Measurements from ENCODE around the gene TRIM65.

The TRIM65 gene

DNA sequence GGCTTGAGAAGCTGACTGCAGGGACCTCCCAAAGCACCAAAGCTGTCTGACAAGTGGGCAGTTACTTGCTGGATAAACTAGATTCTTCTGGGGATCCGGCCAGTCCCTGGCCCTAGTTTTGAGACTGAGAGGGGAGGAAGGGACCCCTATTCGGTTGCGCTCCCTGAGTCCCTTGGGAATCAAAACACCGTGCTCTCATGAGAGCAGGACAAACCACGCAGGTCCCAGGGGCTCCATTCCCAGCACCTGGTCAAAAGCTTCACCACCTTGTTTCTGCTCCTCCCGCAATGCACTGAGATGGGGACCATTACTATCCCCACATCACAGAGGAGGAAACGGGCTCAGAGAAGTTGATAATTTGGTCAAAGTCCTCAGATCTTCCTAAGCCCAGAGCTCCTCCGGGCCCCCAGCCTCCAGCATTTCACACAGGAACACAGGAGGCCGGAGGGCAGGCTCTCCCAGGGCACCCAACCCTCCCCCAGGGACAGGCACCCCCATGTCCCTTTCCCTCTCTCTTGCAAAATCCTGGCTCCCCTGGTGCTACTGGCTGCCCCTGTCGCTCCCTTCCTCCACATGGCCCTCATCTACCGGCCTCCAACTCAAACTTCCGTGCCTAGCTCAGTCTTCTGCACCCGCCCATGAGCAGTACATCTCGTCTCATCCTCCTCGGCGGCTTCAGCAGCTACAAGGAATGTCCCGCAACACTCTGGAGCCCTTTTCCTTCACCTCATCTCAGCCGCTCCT is 3.3 kb downstream of the TRIM65 start:
- no peaks in the 10 kb centered on the region for H3K27me3 ChIP-seq (ENCODE audit: insufficient read depth, low read depth)
- H3K79me2 ChIP-seq (ENCODE audit: insufficient read depth, low read depth) = peaks cover 28% of the 10 kb centered on the region
- no peaks in the 10 kb centered on the region for H3K36me3 ChIP-seq (ENCODE audit: insufficient read depth)
- H4K20me1 ChIP-seq (ENCODE audit: insufficient read depth) = no peaks in the 10 kb centered on the region
- H3K4me1 ChIP-seq (ENCODE audit: low read depth, poor library complexity, severe bottlenecking) = peaks cover 26% of the 10 kb centered on the region
- no peak overlapping the region for H3K27ac ChIP-seq
- H2AFZ ChIP-seq (ENCODE audit: low read depth) = no peak overlapping the region
- no peak overlapping the region for H3K4me3 ChIP-seq (IDR thresholded peaks at IDR 0.05; ENCODE audit: insufficient read depth, low read depth, low read length)
- no peak overlapping the region for H3K9ac ChIP-seq
- H3K4me2 ChIP-seq = no peak overlapping the region
- TF ChIP-seq, protein P1, sequence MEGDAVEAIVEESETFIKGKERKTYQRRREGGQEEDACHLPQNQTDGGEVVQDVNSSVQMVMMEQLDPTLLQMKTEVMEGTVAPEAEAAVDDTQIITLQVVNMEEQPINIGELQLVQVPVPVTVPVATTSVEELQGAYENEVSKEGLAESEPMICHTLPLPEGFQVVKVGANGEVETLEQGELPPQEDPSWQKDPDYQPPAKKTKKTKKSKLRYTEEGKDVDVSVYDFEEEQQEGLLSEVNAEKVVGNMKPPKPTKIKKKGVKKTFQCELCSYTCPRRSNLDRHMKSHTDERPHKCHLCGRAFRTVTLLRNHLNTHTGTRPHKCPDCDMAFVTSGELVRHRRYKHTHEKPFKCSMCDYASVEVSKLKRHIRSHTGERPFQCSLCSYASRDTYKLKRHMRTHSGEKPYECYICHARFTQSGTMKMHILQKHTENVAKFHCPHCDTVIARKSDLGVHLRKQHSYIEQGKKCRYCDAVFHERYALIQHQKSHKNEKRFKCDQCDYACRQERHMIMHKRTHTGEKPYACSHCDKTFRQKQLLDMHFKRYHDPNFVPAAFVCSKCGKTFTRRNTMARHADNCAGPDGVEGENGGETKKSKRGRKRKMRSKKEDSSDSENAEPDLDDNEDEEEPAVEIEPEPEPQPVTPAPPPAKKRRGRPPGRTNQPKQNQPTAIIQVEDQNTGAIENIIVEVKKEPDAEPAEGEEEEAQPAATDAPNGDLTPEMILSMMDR (conservative IDR thresholded peaks at IDR 0.05; ENCODE audit: low read depth, low read length) = no peak

DNA sequence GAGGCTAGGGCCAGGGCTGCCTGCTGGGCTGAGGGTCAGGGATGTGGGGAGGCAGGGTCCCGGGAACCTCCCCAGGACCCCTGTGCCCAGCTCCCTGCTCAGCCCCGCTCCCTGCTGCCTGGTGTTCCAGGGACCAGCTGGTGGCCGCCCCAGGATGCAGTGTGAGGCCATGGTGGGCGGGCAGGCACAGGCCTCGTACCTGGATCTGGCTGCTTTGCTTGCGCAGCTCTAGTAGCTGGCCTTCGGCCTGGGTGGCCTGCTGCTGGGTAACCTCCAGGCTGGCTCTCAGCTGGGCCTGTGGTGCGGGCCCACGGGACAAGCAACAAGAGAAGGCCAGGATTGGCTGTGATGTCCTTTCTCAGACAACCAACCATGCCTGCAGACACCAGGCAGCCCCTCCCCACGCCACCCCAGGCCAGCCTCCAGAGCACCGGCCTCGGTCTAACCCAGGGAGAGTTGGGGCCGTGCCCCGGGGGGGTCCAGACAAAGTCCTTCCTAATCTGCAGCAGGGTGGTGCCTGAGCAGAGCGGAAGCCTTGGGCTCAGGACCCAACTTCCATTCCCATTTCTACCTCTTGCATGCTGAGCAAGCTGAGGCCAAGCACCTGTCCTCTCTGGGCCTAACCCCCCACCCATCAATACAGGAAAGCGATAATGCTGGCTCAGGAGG is 4.1 kb downstream of the TRIM65 start:
- no peaks in the 10 kb centered on the region for H4K20me1 ChIP-seq (ENCODE audit: insufficient read depth)
- TF ChIP-seq, protein P1 (conservative IDR thresholded peaks at IDR 0.05; ENCODE audit: low read depth, low read length) = no peak
- H3K36me3 ChIP-seq (ENCODE audit: insufficient read depth) = no peaks in the 10 kb centered on the region
- no peak overlapping the region for H3K4me3 ChIP-seq (IDR thresholded peaks at IDR 0.05; ENCODE audit: insufficient read depth, low read depth, low read length)
- H3K27me3 ChIP-seq (ENCODE audit: insufficient read depth, low read depth) = no peaks in the 10 kb centered on the region
- no peak overlapping the region for H3K9ac ChIP-seq
- H3K27ac ChIP-seq = no peak overlapping the region
- H2AFZ ChIP-seq (ENCODE audit: low read depth) = no peak overlapping the region
- peaks cover 28% of the 10 kb centered on the region for H3K79me2 ChIP-seq (ENCODE audit: insufficient read depth, low read depth)
- no peak overlapping the region for H3K4me2 ChIP-seq
- peaks cover 26% of the 10 kb centered on the region for H3K4me1 ChIP-seq (ENCODE audit: low read depth, poor library complexity, severe bottlenecking)

DNA sequence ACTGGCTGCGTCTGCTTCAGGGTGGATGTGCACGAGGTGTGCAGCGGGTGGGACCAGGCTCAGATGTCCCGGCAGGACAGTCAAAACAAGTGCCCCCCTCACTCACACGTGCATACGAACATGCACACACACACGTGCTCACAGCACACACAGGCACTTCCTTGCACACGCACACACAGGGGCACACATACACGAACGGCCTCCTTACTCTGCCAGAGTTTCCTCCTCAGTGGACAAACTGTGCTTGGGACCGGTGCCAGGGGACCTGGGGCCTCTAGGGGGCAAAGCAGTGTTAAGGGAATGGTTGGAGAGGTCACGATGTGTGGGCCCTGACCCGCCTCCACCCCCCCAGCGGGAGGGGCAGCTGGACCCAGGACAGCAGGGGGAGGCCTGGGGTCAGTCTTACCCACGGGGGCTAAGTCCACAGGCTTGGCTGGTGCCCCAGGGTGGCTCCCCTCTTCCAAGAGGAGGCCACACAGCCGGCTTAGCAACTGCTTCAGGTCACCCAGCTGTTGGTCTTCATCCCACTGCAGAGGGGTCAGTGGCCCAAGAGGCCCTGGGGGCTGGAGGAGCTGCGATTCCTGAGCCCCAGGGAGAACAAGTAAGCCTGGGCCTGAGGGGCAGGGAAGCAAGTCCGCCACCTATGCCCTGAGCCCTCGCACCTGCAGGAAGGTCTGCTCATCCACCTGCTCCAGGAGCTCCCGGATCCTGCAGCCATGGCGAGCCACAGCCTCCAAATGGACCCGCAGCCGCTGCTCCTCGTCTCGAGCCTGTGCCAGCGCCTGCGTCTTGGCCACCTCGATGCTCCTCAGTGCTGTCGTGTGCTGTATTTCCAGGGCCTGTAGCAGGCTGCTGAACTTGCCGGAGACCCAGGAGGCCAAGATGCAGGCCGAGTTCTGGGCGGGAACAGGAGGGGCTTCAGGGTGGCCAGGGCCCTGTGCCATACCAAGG is 4.9 kb downstream of the TRIM65 start:
- Histone ChIP-seq H3K4me3 (IDR thresholded peaks at IDR 0.05; ENCODE audit: insufficient read depth, low read depth, low read length) (no peak overlapping the region), H3K4me1 (ENCODE audit: low read depth, poor library complexity, severe bottlenecking) (peaks cover 20% of the 10 kb centered on the region), H4K20me1 (ENCODE audit: insufficient read depth) (no peaks in the 10 kb centered on the region), H3K27me3 (ENCODE audit: insufficient read depth, low read depth) (no peaks in the 10 kb centered on the region), H3K9ac (no peak overlapping the region), H3K27ac (no peak overlapping the region), H3K79me2 (ENCODE audit: insufficient read depth, low read depth) (peaks cover 28% of the 10 kb centered on the region), H3K36me3 (ENCODE audit: insufficient read depth) (no peaks in the 10 kb centered on the region), H3K4me2 (no peak overlapping the region), H2AFZ (ENCODE audit: low read depth) (no peak overlapping the region)
- TF ChIP-seq, protein P1 (conservative IDR thresholded peaks at IDR 0.05; ENCODE audit: low read depth, low read length) = no peak

DNA sequence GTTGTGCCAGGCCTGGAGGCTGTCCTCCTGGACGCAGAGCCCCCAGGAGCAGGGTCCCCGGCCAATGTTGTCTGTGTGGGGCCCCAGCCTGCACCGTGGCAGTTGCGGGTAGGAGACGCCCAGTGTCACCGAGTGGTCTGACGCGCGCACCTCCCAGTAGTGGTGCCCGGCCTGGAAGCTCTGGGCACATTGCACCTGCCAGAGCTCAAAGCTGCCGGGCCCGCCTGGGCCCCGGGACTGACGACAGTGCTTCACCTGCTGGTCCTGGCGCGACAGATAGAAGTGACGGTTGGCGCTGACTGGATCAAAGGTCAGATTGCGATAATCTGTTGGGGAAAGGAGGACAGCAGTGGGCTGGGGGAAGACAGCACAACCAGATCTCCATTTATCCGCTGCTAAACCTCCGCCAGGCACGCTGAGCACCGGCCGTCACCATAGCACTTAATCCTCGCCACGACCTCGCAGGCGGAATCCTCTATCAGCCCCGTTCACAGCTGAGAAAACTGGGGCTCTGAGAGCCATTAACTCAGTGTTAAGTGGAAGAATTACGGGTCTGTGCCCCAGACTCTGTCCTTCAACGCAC is 5.6 kb downstream of the TRIM65 start:
- H3K9ac ChIP-seq = no peak overlapping the region
- no peaks in the 10 kb centered on the region for H3K36me3 ChIP-seq (ENCODE audit: insufficient read depth)
- no peaks in the 10 kb centered on the region for H3K27me3 ChIP-seq (ENCODE audit: insufficient read depth, low read depth)
- peaks cover 20% of the 10 kb centered on the region for H3K4me1 ChIP-seq (ENCODE audit: low read depth, poor library complexity, severe bottlenecking)
- no peak overlapping the region for H3K27ac ChIP-seq
- H3K4me2 ChIP-seq = no peak overlapping the region
- H2AFZ ChIP-seq (ENCODE audit: low read depth) = no peak overlapping the region
- no peak overlapping the region for H3K4me3 ChIP-seq (IDR thresholded peaks at IDR 0.05; ENCODE audit: insufficient read depth, low read depth, low read length)
- TF ChIP-seq, protein P1 (conservative IDR thresholded peaks at IDR 0.05; ENCODE audit: low read depth, low read length) = no peak
- peaks cover 27% of the 10 kb centered on the region for H3K79me2 ChIP-seq (ENCODE audit: insufficient read depth, low read depth)
- H4K20me1 ChIP-seq (ENCODE audit: insufficient read depth) = no peaks in the 10 kb centered on the region

All from KMS-11 (cell line).